NCI-H1417 (cell line): ENCODE data around the gene UST.

Experiments
- DNase-seq, 3 experiments: peaks; one replicate each; lab custom pipeline; 2025; lab: John Stamatoyannopoulos, UW

UST gene

GRCh38 chr6:148803979-148804378 is 57.1 kb downstream of the UST start:
- DNase-seq = peak in 1 of 3 experiments; percentile 67

- DNase-seq = no peak
Observed at GRCh38 chr6:148805777-148806176, 58.9 kb downstream of the UST start.

- no peak for DNase-seq
Observed at GRCh38 chr6:148807784-148808183, 61.0 kb downstream of the UST start.

GRCh38 chr6:148808786-148809304 is 62.0 kb downstream of the UST start:
- DNase-seq = no peak

- DNase-seq = no peak
Observed at GRCh38 chr6:148811459-148811858, 64.6 kb downstream of the UST start.

- no peak for DNase-seq
Observed at GRCh38 chr6:148814082-148814790, 67.4 kb downstream of the UST start.

- no peak for DNase-seq
Observed at GRCh38 chr6:148814869-148815268, 68.0 kb downstream of the UST start.

- no peak for DNase-seq
Observed at GRCh38 chr6:148816117-148816516, 69.3 kb downstream of the UST start.

- no peak for DNase-seq
Observed at GRCh38 chr6:148817689-148818088, 70.9 kb downstream of the UST start.

- DNase-seq = no peak
Observed at GRCh38 chr6:148818939-148819575, 72.2 kb downstream of the UST start.

- no peak for DNase-seq
Observed at GRCh38 chr6:148819852-148820251, 73.0 kb downstream of the UST start.

- no peak for DNase-seq
Observed at GRCh38 chr6:148822819-148823218, 76.0 kb downstream of the UST start.

- DNase-seq = no peak
Observed at GRCh38 chr6:148824291-148824690, 77.5 kb downstream of the UST start.

GRCh38 chr6:148824960-148825359 is 78.1 kb downstream of the UST start:
- no peak for DNase-seq

GRCh38 chr6:148825492-148825891 is 78.7 kb downstream of the UST start:
- no peak for DNase-seq

GRCh38 chr6:148827416-148828045 is 80.7 kb downstream of the UST start:
- DNase-seq = no peak

GRCh38 chr6:148828047-148828446 is 81.2 kb downstream of the UST start:
- no peak for DNase-seq

GRCh38 chr6:148829415-148830101 is 82.7 kb downstream of the UST start:
- DNase-seq = no peak

- no peak for DNase-seq
Observed at GRCh38 chr6:148830614-148831013, 83.8 kb downstream of the UST start.

- DNase-seq = no peak
Observed at GRCh38 chr6:148831064-148831463, 84.2 kb downstream of the UST start.

GRCh38 chr6:148831531-148831930 is 84.7 kb downstream of the UST start:
- DNase-seq = no peak

- no peak for DNase-seq
Observed at GRCh38 chr6:148835920-148836441, 89.2 kb downstream of the UST start.
